GM19240 (cell line): ENCODE results near the gene EPHA3.

Source experiments
- DNase-seq: peaks from one replicate; pipeline ENCODE4 v3.0.0; 2011; ENCODE audit warnings: low spot score; ENCODE audit not compliant: insufficient read length

Gene EPHA3

DNA sequence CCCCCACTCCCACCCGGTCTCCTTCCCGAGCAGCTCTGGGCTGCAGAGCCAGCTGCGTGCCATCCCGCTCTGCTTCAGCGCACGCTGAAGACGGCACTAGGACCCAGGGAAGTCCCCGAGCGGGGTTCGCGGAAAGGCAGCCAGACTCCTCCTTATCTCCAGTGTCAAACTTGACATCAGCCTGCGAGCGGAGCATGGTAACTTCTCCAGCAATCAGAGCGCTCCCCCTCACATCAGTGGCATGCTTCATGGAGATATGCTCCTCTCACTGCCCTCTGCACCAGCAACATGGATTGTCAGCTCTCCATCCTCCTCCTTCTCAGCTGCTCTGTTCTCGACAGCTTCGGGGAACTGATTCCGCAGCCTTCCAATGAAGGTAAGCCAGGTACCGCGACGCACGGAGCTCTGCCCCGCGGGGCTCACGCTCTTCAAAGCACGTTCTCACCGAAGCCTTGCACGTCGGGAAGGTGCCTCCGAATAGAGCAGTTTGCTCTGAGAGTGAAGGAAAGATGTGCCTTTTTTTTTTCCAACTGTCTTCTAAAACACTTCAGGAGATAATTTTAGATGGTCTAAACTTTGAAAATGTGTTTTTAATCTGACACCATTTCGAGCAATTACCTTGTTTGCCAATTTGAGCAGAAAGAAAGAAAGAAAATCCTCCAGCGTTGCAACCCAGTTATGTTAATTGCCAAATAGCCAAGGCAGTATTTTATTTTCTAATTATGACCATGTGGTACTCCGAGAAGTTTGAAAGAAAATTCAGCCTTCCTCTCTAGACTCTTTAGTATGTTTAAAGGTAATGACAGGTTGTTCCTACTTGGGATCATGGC is at the start of gene EPHA3:
Gene EPHA3, plus strand, starts transcription at position 161 of the 830 bp plus-strand sequence. Its CDS starts 128 bp downstream, at position 289.
- no peak for DNase-seq

DNA sequence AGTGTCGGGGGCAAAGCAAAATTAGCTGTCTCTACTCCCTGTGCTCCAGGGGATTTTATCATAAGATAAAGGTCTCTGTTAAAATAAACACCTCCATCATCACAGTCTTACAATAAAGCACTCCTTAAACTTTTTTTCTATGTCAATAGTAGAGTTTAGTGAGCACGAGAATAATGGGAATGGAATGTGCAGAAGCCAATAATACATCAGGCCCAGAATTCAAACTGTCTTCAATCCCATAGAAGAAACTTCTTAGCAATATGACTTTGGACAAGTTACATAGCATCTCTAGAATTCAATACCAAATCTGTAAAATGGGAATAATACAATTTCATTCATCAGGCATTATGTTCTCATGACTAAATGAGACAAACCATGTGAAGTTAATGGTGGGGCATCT is 49.0 kb upstream of the EPHA3 start:
- no peak for DNase-seq

DNA sequence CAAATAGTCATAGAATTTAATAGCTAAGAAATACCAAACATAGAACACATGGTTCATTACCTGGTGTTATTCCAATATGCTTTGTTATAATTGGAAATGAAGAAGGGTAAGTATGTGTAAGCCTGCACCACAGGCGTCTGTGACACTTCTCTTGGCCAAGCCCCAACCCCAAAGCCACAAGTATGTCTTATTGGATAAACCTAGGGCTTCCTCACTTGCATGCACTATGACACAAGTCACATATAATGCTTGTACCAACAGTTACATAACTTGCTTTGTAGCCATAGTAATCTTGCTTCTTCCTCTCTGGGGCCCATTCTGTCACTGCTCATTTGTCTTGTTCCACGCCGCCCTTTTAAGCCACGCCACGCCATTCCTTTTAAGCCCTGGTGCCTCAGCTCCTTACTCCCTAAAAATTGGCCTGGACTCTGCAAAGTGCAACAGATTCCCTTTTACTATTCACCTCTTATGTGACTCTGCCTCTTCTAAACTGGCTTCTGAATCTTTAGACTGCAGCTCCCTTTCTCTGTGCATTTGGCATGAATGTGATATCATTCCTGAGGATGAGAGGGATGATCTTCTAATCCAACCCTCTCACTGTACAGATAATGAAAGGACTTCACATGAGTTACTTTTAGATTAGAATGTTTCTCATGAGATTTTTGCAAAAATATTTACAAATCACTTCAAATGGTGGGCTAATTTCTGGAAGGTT is 48.1 kb upstream of the EPHA3 start:
- no peak for DNase-seq

DNA sequence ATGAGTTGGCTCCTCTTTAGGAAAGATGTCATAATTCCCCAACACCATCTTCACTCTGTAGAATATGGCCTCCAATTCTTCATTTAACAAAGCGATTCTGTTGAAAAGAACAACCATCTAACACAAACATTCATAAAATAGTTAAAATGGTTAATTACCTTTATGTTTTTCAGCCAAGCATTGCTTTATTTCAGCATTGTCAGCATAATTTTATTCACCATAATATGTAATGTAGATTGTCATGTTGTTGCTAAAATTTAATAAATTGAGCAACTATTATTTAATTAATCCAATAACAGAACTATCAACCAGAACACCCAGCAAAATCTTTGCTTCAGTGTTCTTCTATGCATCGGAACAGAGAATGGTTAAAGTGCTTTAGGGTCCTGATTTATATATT is 46.2 kb upstream of the EPHA3 start:
- DNase-seq: no peak

DNA sequence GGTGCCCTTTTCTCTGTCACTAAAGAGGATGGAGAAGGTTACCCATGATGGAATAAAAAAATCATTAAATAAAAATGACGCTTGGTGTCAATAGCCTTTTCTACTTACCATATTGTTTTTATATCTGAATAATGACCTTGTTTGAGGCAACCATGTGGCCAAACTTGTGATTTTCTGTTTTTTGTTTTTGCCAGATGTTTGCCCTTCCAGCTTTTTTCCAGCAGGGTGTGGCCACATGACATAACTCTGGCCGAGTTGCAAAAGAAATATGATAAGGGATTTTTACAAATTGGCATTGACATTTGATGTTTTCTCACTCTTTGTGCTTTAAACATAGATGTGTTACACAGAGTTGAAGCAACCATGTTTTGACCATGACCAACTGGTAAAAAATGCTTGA is 39.7 kb upstream of the EPHA3 start:
- no peak for DNase-seq

DNA sequence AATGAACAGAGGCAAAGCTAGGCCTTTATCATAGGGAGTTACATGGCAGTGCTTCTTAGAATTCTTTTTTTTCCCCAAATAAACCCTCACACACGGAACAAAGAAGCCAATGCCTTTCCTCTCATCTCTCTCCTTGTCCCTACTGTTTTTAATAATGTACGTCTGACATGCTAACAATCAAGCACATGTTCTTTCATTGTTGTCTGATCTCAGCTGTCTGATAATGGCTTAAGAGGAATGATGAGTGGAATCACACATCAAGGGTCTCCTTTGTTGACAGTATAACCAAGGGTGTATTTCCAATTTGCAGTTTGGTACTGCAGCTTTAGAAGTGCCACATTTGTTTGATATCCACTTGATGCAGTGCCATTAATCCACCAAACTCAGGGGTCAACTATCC is 34.8 kb upstream of the EPHA3 start:
- DNase-seq: no peak

DNA sequence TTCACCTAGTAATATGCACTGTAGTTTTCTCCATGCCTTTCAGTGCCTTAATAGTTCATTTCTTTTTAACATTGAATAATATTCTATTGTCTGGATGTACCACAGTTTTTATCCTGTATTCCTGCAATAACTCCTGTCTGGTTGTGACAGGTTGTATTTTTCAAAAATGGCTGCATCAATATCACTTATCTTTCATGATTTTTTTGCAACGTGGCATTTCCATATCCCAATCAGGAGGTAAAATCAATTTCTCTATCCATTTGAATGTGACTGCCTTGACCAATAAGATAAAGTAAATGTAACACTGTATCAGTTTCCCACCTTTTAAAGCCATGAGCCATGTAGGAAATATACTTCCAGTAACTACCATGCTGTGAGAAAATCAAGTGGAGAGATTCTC is 27.5 kb upstream of the EPHA3 start:
- DNase-seq: no peak

DNA sequence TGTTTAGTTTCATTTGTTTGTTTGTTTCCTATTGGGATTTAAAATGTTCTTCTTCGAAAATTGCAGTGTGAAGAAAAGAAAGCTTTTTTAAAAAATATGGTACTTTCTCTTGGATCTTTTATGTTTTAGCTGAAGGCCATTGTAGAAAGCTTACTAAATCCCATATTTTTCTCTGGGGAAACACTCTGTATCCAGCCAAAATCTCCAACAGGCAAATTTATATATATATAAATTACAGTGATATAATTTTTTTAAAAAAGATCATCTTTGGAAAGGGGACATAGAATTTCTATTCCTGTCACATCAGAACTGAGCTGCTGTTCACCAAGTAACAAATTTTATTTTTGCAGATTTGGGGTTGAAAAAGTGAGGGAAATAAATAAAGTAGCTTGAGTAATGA is 19.6 kb upstream of the EPHA3 start:
- no peak for DNase-seq

DNA sequence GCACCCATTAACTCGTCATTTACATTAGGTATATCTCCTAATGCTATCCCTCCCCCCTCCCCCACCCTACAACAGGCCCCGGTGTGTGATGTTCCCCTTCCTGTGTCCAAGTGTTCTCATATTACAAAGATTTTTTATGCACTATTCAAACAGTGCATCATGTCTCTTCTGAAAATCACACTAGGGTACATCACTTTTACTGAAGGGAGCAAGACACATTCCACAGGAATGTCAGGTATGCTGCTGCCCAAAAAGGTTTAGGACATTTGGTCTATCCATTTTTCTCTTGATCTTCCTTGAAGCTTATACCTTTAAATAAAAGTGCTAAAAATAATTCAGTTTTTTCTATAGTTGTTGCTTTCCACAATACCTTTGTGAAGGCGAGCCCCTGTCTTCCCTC is 9.2 kb upstream of the EPHA3 start:
- DNase-seq: no peak

DNA sequence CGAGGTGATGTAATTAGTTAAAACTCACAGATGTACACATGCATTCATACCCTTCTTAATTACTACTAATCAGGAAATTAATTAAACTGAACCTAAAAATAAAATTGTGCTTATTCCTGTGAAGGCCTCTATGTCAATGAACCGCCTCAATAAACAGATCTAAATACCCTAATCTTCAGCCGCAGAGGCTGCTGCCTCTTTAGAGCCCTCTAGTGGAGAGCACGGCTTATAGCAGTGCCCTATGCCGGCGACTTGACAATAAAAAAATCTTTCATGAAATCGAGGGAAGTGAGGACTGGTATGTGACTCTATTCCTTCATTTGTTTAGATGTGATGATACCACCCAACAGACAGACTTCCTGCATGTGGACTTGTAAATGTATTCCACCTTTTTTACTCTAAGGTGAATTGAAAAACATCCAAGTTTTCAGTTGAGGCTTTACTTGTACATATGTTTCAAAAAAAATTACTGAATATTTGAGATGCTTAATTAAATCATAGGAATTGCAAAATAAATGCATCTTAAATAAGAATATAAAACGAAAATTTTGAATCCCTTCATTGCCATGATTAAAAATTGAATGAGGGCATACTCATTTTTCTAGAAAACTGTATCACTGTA is 8.3 kb upstream of the EPHA3 start:
- DNase-seq: peak; percentile 3

DNA sequence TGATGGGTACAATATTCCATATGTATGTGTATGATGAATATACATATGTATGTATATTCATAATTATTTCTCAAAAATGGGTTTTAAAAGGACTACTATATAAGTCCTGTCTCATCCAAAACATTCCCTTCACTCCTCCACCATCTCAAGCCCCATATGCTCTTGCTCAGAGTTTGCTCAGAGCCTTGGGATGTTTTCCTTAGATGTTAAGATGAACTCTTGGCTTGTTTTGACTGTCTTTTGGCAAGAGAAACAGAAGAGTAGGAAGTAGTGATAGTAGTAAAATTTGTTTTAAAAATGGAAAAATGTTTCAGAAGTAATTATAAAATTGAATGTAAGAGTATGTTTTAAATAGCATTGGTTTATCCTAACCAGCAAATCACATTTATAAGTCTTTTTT is 6.2 kb upstream of the EPHA3 start:
- no peak for DNase-seq

DNA sequence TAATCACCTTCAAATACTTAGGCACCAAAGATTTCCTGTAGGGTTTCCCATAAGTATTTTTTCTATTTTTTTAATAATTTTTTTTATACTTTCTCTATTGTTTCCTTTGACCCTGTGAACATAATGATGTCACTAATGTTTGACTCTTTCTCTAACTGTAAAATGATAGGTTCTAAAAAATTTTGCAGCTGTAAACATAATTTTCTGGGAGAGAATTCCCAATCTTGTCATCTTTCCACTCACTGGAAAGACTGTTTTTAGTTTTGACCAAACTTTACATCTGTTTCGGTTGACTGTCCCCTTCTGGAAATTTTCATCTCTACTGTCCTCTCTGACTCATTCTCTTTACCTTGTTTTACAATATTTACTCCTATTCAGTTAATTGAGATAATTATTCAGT is 5.5 kb upstream of the EPHA3 start:
- DNase-seq: no peak

DNA sequence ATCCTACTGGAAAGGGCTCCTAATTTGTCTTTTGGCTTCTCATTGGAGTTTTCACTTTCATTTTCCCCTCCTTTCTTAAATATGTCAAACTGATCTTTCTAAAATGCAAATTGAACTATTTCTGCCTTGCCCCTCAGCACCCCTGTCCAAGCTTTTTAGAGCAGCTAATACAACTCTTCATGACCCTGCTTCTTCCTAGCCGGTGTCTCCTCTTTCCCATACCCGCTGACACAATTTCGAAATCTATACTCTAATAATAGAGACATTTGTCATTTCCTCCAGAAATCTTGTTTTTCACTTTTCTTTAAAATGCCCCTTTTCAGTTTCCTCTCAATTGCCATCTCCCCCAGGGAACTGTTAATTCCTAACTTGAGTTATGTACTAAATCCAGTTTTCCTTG is 2.9 kb upstream of the EPHA3 start:
- DNase-seq: no peak

DNA sequence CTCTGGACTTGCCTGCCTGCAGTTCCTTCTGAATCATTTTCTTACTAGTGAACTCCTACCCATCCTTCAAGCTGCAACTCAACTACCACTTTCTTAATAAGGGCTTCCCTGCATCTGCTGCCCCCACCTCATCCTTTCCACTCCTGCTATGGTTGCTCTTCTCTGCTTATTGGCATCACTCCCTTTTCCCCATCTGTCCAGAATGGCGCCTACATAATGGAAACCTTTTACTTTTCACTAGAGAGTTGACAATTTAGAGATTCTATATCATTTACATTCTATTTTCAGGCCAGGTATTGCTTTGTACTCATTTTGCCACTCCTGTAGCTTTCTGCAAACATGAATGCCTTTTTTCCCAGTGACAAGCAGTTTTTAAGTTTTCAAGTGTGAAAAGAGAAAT is 1.9 kb upstream of the EPHA3 start:
- DNase-seq: no peak

DNA sequence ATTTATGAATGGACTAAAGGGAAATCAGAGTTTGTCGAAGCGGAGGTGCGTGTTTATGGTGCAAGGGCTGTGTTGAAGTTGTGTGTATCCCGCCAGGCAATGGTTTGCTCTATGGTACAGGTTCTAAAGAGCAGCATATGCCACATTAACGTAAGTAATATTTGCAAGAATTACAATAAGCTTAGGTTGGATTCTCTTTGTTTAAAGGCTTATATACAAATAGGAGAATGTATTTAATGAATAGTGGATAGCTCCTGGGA is 800 bp downstream of the EPHA3 start:
- no peak for DNase-seq

DNA sequence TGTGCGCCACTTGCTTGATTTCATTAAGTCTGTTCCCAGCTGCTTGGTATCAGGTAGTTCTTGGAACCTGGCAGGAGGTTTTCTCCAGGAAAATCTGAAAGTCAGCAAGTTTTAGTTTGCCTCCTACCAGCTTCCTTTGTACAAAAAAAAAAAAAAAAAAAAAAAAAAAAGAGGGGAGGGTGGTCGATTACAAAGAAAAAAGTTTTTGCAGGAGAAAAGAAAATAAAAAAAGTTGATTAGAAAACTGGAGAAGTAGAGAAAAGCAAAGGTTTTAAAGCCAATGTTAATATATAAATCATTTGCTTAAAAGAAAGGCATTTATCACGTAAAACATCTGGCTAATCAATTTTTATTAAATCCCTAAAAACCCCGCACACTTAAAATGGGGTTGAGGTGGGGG is 5.9 kb downstream of the EPHA3 start:
- DNase-seq: no peak

DNA sequence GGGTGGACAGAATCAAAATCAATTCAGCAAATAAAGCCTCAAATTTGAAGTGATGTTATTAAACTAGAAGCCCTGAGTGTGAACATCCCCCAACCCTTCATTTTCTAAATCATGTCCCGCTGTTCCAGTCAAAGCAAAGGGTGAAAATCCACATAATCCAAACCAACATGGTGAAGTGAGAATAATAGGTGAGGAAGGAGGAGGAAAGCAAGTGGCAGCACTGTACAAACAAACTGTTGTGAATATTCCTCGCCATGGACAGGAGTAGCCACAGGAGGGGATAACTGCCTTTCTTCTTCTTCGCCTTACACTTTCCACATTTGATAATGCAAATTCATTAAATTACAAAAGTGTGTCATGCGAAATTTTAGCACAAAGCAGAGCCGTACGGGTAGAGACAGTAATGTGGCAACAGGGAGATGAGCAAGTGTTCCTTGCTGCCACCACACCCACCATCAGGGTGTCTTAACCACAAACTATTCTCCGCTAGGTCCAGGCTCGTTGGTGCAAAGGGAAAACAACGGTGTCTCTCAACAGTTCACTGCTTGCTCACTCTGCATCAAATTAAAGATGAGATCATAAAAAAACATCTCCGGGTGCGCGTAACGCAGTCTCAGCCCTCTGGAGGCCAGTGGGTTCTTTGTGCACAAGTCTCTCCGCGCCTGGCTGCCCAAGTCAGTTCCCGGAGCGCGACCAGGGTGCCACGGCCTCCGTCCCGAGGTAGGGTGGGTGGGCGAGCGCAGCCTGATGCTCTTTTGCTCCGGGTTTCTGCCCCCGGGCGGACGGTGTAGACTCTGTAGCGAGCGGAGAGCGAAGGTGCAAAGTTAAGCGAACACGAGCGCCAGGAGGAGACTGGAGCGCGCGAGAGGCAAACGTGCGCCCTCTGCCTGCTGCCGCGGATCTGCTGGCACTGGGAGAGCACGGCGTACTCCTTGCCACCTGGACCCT is 6.7 kb downstream of the EPHA3 start:
- no peak for DNase-seq

DNA sequence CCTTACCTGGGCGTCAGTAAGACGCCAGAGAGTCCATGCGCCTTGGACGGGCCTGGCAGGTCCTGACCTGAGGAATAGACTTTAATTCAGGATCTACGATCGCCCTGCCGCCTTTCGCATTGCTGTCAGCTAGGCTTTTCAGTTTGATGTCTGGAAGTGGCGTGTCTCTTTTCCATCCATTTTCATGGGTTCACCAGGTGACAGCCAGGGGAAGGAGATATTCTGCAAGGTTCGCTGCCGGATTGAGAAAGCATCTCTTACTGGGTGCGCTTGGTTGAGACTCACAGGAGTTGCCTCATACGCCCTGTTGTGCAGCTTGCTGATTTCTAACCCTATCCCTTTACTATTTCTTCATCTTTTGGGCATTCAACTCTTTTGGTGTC is 7.4 kb downstream of the EPHA3 start:
- no peak for DNase-seq

DNA sequence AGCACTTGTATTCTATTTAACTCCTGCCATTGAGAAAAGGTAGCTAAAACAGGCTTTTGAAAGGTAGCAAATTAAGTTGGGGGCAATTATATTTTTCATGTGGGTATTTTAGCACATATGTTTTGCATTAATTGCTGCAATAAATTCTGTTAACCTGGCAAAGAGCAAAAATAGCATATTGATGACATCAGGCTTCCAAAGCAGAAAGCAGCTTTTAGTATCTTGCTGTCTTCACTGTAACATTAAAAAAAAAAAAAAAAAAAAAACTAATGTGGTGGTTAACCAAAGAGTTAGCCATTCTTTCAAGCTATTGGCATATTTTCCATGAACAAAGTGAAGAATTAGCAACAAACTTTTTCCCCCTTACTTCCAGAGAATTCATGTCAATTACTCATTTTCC is 9.1 kb downstream of the EPHA3 start:
- no peak for DNase-seq

DNA sequence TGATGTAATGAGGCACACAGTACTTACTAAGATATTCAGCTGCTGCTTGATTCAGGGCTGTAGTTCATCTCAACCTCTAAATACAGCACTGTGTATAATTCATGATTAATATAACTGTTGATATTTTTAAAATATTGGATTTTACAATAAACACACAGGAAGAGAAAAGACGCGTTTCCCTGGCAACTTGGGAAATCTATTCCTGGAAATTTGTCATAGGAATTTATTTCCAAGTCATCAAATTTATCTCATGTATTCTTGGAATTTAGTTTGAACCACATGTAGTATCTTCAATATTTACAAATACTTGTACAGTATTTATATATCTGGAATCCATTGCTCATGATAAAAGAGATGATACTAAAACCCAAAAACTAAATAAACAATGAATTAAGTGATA is 30.6 kb downstream of the EPHA3 start:
- no peak for DNase-seq

DNA sequence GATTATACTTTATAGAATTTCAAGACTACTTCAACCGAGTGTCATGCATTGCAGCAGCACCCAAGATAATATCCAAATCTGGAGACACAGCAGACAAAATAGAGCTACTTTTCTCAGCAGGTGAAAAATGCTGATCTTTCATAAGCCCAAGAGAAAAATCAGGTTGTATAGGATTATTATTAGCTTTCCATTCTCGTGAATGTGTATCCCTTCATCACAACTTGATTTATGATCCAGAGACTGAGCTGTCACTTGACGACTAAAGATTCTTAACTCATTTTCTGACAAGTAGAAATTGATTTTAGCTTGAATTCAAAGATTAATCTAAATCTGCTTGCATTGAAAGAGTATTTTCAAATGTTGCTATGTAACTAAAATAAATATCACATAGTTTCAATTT is 32.4 kb downstream of the EPHA3 start:
- no peak for DNase-seq

DNA sequence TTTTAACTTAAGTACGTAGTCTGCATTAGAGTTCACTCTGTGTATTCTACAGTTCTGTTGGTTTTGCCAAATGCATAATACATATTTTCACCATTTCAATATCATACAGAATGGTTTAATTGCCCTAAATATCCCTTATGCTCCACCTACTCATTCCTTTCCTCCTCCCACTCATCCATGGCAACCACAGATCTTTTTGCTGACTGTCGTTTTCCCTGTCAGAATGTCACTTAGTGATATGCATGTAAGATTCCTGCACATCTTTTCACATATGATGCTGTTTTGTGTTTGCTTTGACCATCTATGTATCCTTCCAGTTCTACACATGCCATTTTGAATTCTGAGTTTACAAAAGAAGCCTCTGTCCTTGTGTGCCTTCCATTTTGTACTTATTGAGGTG is 36.7 kb downstream of the EPHA3 start:
- DNase-seq: no peak
